Endothelial cell of umbilical vein (primary cell): ENCODE measurements around the gene CTNS. TPM values are rescaled to one million over a fixed set of nuclear protein-coding genes. Genes with fewer than 3 reads are reported as not detected.

ENCODE experiments used
- BruUV-seq: library from RNA; stranded (reverse); fragments of 400-500 nt; replicated peaks from 2 replicates; lab custom pipeline; 2021; lab: Mats Ljungman, UMichigan
- CTCF ChIA-PET: fragments of 300-600, 350-600 bp; sonication (Branson Sonifier 250); formaldehyde crosslinking; loops from one replicate; lab custom pipeline; 2021; ENCODE audit warnings: antibody characterized with exemption, inconsistent platforms; lab: Charles Lee
- POLR2A ChIA-PET: fragments of 300-600, 350-600 bp; sonication (Branson Sonifier 250); formaldehyde crosslinking; loops from one replicate; lab custom pipeline; 2021; ENCODE audit warnings: antibody characterized with exemption, inconsistent platforms; lab: Charles Lee
- DNase-seq: peaks from one replicate; pipeline ENCODE4 v3.0.0-alpha.2; 2011; ENCODE audit warnings: low read depth, low spot score
- FAIRE-seq: peaks from 2 replicates; lab custom pipeline; 2011; peaks lifted over from hg19 to GRCh38; lab: Jason Lieb, UNC
- H2AFZ ChIP-seq: 2 replicates; pipeline ENCODE4 v1.6.0; 2012; ENCODE audit warnings: low read depth, low read length, control low read depth, inconsistent platforms
- H3K27ac ChIP-seq: 2 replicates; pipeline ENCODE4 v1.5.1; 2011; ENCODE audit warnings: low read depth, mild to moderate bottlenecking, control low read depth, low read length, moderate library complexity; ENCODE audit not compliant: insufficient read depth
- H3K27me3 ChIP-seq, 2 experiments: 2 replicates each; pipeline versions ENCODE4 v1.6.0 to v1.6.1; 2011; ENCODE audit warnings: low read length in 2 of 2, mixed read lengths in 1 of 2; ENCODE audit not compliant: control insufficient read depth in 2 of 2, insufficient read depth in 2 of 2
- H3K36me3 ChIP-seq, 2 experiments: 2 replicates in 1 of 2; 3 replicates in 1 of 2; pipeline ENCODE4 v1.5.1; 2011; ENCODE audit warnings: low read length in 2 of 2, mild to moderate bottlenecking in 1 of 2, moderate library complexity in 1 of 2; ENCODE audit not compliant: control insufficient read depth in 2 of 2, insufficient read depth in 2 of 2; ENCODE audit errors: extremely low read depth in 1 of 2
- H3K4me1 ChIP-seq: 3 replicates; pipeline ENCODE4 v1.5.1; 2011; ENCODE audit warnings: mild to moderate bottlenecking, low read length; ENCODE audit not compliant: control insufficient read depth, insufficient read depth; ENCODE audit errors: extremely low read depth
- H3K4me2 ChIP-seq: 2 replicates; pipeline ENCODE4 v1.6.1; 2011; ENCODE audit warnings: low read length, control low read depth, mixed read lengths; ENCODE audit not compliant: insufficient read depth
- H3K4me3 ChIP-seq, 3 experiments: fragments of 200-600 bp in 1 of 3; sonication (generic), shearing (Covaris generic) in 1 of 3; replicated peaks in 1 of 3; 2 replicates each; pipeline ENCODE4 v1.5.1; 2011 to 2016; ENCODE audit warnings: control low read depth in 3 of 3, low read length in 3 of 3, mild to moderate bottlenecking in 2 of 3, inconsistent platforms in 1 of 3, low read depth in 1 of 3, moderate library complexity in 1 of 3; ENCODE audit not compliant: insufficient read depth in 1 of 3
- H3K79me2 ChIP-seq: 2 replicates; pipeline ENCODE4 v1.6.0; 2012; ENCODE audit warnings: low read length, inconsistent platforms; ENCODE audit not compliant: control insufficient read depth, insufficient read depth
- H3K9ac ChIP-seq: replicated peaks from 2 replicates; pipeline ENCODE3; 2011; ENCODE audit warnings: low read length, control low read depth; ENCODE audit not compliant: insufficient read depth; ENCODE audit errors: extremely low read depth
- H3K9me1 ChIP-seq: replicated peaks from 3 replicates; pipeline ENCODE4 v1.6.0; 2011; ENCODE audit warnings: mild to moderate bottlenecking, low read length; ENCODE audit not compliant: control insufficient read depth, insufficient read depth; ENCODE audit errors: extremely low read depth
- H3K9me3 ChIP-seq: replicated peaks from 2 replicates; pipeline ENCODE4 v1.5.1; 2012; ENCODE audit warnings: low read length, inconsistent platforms; ENCODE audit not compliant: control insufficient read depth, insufficient read depth
- H4K20me1 ChIP-seq: replicated peaks from 2 replicates; pipeline ENCODE3; 2011; ENCODE audit warnings: mild to moderate bottlenecking, low read length; ENCODE audit not compliant: control insufficient read depth, insufficient read depth; ENCODE audit errors: extremely low read depth
- EZH2 ChIP-seq: IDR thresholded peaks from 2 replicates; pipeline ENCODE4 v1.6.1; 2012; ENCODE audit warnings: borderline replicate concordance, low read depth, mild to moderate bottlenecking, moderate library complexity, low read length, inconsistent platforms; ENCODE audit not compliant: severe bottlenecking
- FOS ChIP-seq: IDR thresholded peaks from 2 replicates; pipeline ENCODE4 v1.6.1; 2011; ENCODE audit warnings: mild to moderate bottlenecking, low read length, moderate library complexity, borderline replicate concordance; ENCODE audit not compliant: insufficient read depth
- GATA2 ChIP-seq: IDR thresholded peaks from 2 replicates; pipeline ENCODE4 v1.7.0; 2011; ENCODE audit warnings: low read depth, mild to moderate bottlenecking, moderate library complexity, mixed read lengths, low read length; ENCODE audit not compliant: insufficient read length, insufficient read depth
- JUN ChIP-seq: IDR thresholded peaks from 2 replicates; pipeline ENCODE4 v1.6.1; 2011; ENCODE audit warnings: borderline replicate concordance, low read depth; ENCODE audit not compliant: insufficient read length, insufficient read depth
- MYC ChIP-seq: IDR thresholded peaks from one replicate; pipeline ENCODE4 v1.6.1; 2011; ENCODE audit warnings: mild to moderate bottlenecking, low read depth, low read length
- POLR2A ChIP-seq: IDR thresholded peaks from 2 replicates; pipeline ENCODE4 v1.6.1; 2012; ENCODE audit warnings: low read depth, mild to moderate bottlenecking, control low read depth, low read length
- POLR2AphosphoS5 ChIP-seq: IDR thresholded peaks from 2 replicates; pipeline ENCODE4 v1.6.1; 2012; ENCODE audit warnings: low read depth, mild to moderate bottlenecking, control low read depth, low read length, moderate library complexity; ENCODE audit not compliant: insufficient read depth
- dilution Hi-C: fragments of 300-500 bp; cut with MboI; formaldehyde crosslinking; loops from one replicate; pipeline ENCODE4 v1.15.0; 2019; ENCODE audit warnings: low sequenced_read_pairs; ENCODE audit not compliant: extremely low pct_ligation_motif_present
- intact Hi-C: fragments of 100-400 bp; cut with micrococcal nuclease; formaldehyde crosslinking; loops from one replicate; pipeline ENCODE4 v1.10.0; 2022
- polyA plus RNA-seq, 4 experiments: library from polyadenylated mRNA; depleted of rRNA in 3 of 4; stranded (reverse) in 3 of 4; unstranded in 1 of 4; fragments of >200 nt; gene quantifications; 2 replicates each; pipeline versions ENCODE4 v1.2.1 to v1.2.3, GENCODE V29; 2011 to 2012; ENCODE audit warnings: missing spikeins in 1 of 4
- total RNA-seq: library from RNA; stranded (reverse); gene quantifications from 2 replicates; pipeline ENCODE4 v1.2.3, GENCODE V29; 2021
- TF ChIP-seq, protein P1 (sequence below): IDR thresholded peaks from 2 replicates; pipeline ENCODE4 v1.6.1; 2011; ENCODE audit not compliant: insufficient read depth, insufficient read length
- TF ChIP-seq, protein P2 (sequence below), 2 donors: IDR thresholded peaks; 1 replicate in 1 of 2; 2 replicates in 1 of 2; pipeline ENCODE4 v1.5.1; 2011; ENCODE audit warnings: low read length in 2 of 2, mild to moderate bottlenecking in 2 of 2, moderate library complexity in 2 of 2, control low read depth in 1 of 2, inconsistent platforms in 1 of 2, low read depth in 1 of 2; ENCODE audit not compliant: insufficient read depth in 1 of 2; ENCODE audit errors: extremely low read depth in 1 of 2

The CTNS gene
- total and polyA plus RNA-seq, 2 donors (not counting 3 experiments of a cell fraction or from before 2014, with no cell fraction given) = 17.9 to 25.9 TPM

DNA sequence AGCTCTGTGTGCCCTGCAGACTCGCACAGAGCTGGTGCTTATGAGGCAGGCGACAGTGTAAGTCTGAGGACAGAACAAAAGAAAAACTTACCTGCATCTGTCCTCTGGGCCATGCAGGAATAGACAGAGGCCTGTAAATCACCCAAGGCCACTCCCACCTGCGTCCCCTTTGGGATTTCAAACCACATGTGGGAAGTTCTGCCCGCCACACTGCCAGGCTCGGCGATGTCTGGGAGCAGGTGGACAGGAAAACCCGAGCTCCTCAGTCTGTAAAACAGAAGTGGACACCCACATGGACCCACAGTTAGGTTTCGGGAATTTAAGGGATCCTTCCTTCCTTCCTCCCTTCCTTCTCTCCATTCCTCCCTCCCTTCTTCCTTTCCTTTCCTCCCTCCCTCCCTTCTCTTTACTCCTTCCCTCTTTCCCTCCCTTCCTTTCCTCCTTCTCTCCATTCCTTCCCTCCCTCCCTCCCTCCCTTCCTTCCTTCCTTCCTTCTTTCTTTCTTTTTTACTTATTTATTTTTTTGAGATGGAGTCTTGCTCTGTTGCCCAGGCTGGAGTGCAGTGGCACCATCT, 15.3 kb upstream of the CTNS start:
- POLR2A ChIA-PET = no interaction called here
- H3K4me2 ChIP-seq = no peak overlapping the region
- H3K4me1 ChIP-seq = no peaks in the 10 kb centered on the region
- no peaks in the 10 kb centered on the region for H3K79me2 ChIP-seq
- CTCF ChIA-PET = no interaction called here
- H3K27me3 ChIP-seq = no peaks in the 10 kb centered on the region
- H3K4me3 ChIP-seq = no peak overlapping the region
- BruUV-seq = no TSS peak
- H3K9me3 ChIP-seq = no peaks in the 10 kb centered on the region
- intact Hi-C loops = no loop called here
- H3K36me3 ChIP-seq = peaks cover 0 to 24% of the 10 kb centered on the region in 2 experiments
- no peak overlapping the region for H3K9ac ChIP-seq
- TF ChIP-seq, protein P1, sequence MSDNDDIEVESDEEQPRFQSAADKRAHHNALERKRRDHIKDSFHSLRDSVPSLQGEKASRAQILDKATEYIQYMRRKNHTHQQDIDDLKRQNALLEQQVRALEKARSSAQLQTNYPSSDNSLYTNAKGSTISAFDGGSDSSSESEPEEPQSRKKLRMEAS = no peak
- TF ChIP-seq JUN (no peak), GATA2 (no peak), EZH2 (no peak), MYC (no peak), POLR2A (no peak), POLR2AphosphoS5 (no peak), FOS (no peak)
- TF ChIP-seq, protein P2, sequence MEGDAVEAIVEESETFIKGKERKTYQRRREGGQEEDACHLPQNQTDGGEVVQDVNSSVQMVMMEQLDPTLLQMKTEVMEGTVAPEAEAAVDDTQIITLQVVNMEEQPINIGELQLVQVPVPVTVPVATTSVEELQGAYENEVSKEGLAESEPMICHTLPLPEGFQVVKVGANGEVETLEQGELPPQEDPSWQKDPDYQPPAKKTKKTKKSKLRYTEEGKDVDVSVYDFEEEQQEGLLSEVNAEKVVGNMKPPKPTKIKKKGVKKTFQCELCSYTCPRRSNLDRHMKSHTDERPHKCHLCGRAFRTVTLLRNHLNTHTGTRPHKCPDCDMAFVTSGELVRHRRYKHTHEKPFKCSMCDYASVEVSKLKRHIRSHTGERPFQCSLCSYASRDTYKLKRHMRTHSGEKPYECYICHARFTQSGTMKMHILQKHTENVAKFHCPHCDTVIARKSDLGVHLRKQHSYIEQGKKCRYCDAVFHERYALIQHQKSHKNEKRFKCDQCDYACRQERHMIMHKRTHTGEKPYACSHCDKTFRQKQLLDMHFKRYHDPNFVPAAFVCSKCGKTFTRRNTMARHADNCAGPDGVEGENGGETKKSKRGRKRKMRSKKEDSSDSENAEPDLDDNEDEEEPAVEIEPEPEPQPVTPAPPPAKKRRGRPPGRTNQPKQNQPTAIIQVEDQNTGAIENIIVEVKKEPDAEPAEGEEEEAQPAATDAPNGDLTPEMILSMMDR (IDR thresholded peaks at IDR 0.05; ENCODE audit: extremely low read depth in 1 of 2, insufficient read depth in 1 of 2, low read depth in 1 of 2, low read length in 2 of 2) = no peak
- no peak for FAIRE-seq
- dilution Hi-C loops = no loop called here
- H3K9me1 ChIP-seq = no peaks in the 10 kb centered on the region
- no peak for DNase-seq
- H4K20me1 ChIP-seq = no peaks in the 10 kb centered on the region
- no peak overlapping the region for H2AFZ ChIP-seq
- H3K27ac ChIP-seq = no peak overlapping the region
